Left forelimb (tissue), 1 donor: ENCODE measurements around the gene MXI1.
"Not testable (repeated sequence)": the region's sequence is repeated elsewhere in the genome, so short reads cannot be mapped to it uniquely, and the experiment has no call there.

ENCODE experiments used
- DNase-seq: peaks from one replicate; pipeline ENCODE4 v3.0.0-alpha.2; 2018; ENCODE audit warnings: low spot score

Gene MXI1

DNA sequence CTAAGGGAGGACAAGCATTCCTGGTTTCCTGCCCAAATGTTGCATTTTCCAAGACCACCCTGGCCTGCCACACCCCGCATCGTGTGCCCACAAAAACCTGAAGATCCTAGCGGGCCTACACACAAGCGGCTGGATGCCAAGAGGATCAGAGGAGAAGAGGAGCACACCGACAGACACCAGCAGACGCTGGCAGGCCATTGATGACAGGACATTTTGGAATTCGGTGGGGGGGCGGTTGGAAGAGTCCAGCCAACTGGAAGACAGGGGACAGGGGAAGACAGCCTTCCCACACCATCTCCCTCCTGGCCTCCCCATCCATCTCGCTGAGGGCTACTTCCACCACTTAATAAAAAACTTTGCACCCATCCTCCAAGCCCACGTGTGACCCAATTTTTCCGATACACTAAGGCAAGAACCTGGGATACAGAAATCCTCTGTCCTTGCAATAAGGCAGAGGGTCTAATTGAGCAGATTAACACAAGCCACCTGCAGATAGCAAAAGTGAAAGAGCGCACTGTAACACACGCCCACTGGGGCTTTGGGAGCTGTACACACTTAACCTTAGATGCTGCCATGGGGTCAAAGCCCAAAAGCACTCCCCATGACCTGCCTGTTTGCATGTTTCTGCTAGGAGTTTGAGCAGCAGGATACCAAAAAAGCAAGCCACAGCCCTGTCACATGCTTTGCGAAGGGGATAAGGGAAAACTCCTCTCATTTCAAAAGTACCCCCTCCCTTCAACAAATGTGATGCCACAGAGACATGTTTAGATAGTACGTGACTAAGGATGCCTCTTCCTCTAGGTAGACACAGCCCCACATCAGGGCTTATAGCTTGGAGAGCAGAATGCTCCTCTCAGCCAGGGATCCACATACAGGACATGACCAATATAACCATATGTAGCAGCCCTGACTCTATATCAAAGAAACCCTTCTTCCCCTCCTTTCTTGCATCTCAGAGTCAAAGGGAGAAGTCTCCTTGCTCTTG lies 110.8 kb downstream of the MXI1 start:
- DNase-seq: no peak

DNA sequence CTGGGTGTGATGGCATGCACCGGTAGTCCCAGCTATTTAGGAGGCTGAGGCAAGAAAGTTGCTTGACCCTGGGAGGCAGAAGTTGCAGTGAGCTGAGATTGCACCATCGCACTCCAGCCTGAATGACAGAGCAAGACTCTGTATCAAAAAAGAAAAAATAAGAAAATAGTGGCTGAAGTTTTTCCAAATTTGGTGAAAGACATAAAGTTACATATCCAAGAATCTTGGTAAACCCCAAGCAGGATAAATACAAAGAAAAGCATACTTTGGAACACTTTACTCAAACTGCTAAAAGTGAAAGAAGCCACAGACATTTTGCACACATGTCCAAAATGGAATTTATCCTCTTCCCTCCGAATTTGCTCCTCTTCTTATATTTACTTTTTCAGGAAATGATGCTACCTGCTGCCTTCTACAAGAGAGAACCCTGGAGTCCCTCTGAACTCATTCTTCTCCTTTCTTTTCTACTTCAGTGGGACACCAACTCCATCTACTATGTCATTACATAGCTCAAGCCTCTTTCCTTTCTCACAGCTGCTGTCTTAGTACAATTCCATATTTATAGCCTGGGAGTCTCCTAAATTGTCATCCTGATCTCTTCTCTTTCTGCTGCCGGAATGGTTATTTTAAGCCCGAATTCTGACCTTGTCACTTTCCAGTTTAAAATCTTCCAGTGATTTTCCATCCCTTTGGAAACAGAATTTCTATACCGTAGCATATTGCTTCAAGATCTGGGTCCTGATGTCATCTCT lies 114.6 kb downstream of the MXI1 start:
- DNase-seq: no peak

DNA sequence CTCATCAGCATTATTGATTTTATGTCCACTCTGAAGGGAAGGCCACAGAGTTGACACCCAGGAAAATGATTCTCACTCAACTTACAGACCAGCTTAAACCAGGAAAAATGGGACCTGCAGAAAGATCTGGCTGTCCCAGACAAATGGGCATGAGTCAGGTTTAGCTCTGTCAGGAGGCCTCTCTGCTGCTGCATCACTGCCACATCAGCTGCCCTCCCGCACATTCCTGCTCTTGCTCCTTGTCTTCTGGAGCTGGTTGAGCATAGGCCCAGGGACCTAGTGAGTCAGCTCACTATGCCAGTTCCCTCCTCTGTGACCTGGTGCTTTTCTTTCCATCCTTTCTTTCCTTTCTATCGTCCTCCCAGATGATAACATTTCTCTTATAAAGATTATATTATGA lies 116.1 kb downstream of the MXI1 start:
- DNase-seq: no peak

DNA sequence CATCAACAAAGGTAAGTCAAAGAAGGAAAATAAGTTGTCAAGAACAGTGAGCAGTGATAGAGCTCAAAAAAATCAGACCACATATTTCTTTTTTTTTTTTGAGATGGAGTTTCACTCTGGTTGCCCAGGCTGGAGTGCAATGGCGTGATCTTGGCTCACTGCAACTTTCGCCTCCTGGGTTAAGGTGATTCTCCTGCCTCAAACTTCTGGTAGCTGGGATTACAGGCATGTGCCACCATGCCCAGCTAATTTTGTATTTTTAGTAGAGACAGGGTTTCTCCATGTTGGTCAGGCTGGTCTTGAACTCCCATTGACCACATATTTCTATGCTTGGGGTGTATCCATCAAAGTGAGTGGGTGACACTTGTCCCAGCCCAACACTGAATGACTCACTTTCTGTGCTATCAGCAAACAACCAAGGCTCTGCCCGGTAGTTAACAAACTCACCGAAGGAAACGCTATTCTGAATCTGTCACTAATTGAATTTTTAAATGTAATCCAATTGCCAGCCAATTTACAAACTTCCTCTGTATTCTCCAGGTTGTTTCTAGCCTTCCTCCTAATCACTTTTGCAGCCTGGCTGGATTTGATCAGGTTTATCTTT lies 116.9 kb downstream of the MXI1 start:
- no peak for DNase-seq

DNA sequence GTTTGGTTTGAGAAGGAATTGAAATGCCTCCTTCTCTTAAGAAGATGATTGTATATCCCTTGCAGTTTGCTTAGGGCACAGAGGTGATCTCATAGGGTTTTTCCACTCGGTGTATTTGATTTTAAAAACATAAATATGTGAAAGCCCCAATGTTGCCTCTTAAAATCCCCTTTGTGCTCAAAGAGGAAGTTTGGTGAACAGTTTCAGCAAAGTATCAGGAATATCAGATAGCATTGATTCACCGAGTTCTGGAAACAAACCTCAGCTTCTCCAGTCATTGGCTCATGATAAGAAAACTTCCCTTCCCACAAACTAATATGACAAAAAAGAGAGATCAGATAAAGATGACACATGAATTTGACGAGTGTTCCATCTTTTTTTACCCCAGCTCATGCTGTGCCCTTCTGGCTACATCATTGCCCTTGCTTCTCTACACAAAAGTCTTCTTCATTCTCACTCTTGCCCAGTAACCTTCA lies 117.4 kb downstream of the MXI1 start:
- DNase-seq: no peak

DNA sequence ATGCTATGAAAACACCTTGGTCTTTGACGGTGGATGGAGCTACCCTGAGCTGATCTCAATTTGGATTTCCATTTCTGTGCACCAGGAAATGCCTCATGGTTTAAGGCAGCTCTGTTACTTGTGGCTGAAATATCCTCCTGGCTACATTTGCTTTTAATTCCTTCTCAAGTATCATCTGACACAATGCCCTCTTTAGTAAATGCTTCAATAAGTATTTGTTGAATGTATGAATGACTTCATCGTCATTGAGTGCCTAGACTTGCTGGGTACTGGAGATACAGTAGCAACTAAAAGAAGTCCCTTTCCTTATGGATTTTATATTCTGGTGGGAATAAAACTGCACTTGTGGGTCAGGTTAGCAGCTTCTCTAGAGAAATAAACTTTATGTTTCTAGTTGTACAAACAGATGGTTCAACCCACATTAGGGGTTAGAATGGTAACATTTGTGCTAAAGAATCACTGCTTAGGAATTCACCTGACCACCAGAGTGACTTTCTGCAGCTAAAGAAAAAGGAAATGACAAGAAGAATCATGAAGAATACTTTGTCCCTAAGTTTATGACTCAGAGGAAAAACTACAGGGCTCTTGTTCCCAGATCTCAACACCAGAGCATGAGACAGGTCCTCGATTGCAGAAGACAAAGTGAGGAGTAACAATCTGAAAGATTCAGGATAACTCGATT lies 119.1 kb downstream of the MXI1 start:
- DNase-seq: no peak

DNA sequence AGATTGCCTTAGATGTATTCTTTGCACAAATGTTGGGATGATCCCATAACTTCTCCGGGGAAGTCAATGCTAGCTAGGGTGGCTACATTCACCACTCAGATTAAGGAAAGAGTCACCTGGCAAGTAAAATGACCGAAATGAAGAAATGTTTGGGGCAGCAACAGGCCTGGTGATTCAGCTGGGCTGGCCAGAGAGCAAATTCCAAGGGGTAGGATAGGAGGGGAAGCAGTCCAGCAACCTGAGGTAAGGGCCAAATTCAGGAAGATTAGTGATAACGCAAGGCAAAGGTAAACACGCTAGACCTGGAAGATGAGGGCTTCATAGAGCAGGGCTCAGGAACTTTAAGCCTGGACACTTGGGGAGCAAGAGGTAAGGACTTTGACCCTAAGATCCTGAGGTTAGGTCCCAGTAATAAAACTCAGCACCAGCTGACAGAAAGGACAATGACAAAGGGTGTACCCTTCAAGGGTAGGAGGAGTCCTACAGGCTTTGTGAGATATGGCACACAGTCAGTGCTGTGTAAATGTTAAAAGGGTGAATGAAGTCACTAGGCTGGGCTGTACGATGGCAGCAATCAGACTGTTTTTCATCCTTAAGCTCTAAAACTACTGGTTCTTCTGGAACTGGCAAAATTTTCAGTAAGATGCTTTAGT lies 120.0 kb downstream of the MXI1 start:
- no peak for DNase-seq

DNA sequence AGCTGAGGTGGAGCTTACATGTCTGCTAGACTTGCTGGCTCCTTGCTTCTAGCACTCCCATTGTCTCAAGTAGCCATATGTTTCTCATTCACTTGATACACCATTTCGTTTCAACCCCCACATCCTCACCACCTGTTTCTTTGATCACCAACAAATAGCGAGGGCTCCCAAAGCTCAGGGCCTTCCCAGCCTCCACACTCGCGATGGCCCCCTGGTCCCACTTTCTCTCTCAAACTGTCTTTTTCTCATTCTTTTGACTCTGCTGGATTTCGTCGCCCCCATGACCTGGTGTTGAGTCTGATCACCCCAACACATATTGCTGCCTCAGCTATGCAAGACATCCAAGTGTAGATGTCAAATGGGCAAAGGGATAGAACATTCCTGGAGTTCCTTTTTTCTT lies 123.3 kb downstream of the MXI1 start:
- DNase-seq: no peak

DNA sequence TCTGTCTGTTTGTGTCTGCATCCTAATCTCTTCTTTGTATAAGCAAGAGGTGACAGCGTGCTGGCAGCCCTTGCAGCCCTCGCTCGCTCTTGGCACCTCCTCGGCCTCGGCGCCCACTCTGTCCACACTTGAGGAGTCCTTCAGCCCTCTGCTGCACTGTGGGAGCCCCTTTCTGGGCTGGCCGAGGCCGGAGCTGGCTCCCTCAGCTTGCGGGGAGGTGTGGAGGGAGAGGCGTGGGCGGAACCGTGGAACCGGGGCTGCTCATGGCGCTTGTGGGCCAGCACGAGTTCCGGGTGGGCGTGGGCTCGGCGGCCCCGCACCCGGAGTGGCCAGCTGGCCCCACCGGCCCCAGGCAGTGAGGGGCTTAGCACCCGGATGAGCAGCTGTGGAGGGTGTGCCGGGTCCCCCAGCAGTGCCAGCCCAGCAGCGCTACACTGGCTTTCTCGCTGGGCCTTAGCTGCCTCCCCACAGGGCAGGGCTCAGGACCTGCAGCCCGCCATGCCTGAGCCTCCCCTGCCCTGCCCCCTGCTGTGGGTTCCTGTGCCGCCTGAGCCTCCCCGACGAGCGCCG lies 123.9 kb downstream of the MXI1 start:
- DNase-seq: not testable (repeated sequence)

DNA sequence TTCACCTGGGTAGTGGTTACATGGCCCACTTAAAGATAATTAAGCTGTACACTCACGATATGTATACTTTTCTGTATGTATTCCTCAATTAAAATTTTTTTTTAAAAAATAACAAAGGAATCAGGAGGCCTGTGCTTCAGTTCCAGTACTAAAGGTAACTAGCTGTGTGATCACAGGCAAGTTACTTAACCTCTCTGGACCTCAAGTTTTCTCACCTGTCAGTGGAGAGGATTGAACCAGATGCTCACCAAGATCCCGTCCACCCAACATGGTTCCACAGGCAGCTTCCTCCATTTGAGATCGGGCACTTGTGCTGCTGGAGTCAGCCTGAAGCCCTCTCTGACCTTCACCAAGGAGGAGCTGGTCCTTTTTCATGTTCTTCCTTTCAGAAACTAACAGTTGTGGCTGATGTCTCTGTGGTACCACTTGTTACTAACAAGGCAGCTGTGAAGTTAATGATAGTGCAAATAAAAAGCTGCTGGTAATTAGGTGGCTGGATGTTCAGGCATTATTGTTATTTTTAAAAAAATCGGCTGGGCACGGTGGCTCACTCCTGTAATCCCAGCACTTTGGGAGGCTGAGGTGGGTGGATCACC lies 126.8 kb downstream of the MXI1 start:
- no peak for DNase-seq

DNA sequence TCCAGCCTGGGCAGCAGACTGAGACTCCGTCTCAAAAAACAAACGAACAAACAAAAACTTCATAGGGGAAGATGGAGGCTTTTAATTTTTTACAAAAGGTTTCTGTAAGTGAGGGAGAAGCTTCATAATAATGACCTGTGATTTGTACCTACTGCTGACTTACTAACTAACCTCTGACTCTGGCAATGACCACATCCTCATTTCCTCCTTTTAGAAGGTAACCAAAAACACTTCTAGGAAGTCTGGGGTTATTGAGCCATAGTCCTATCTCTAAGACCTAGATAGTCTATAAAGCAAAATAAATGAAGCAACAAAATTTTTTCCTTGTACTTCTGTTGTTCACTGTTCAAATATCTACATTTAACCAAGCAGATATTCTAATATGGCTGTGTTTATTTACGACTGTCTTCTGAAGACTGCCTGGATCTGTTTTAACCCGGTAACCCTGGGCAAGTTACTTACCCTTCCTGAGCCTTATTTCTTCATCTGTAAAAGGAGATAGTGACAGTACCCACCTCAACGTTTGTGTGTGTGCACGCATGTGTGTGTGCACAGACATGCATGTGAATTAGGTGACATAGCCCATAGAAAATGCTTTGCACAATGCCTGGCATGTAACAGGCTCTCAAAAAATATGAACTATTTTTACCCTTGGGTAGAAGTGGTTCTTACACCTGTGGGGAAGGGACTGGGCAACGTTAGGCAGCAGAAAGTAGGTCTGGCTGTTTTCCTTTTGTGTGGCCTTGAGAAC lies 128.1 kb downstream of the MXI1 start:
- no peak for DNase-seq

DNA sequence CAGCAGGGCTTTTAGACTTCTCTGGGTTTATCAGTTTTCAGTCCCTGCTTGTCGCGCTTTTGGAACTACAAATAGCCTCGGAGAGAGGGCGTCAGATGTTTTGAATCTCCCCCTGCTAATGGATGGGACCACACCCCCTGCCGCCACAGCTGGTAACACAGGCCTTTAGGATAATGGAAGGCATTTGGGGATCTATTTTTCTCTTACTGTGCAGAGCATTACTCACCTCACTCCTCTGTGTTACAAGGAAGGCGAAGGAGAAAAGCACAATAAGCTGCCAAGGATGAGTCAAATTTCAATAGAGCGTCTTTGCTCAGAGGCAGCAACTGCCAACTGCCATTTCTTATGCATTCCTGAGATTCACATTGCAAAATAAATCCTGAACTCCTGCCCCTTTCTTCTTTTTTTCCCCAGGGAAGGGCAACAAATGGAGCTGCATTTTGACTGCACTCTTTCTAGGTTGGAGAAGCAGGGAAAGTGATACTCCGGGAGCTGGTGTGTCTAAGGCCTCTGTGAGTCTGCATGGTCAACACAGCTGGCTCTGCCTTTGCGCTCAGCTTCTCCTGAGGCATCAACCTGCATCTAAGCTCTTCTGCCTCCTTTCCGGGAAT lies 128.8 kb downstream of the MXI1 start:
- no peak for DNase-seq
